MM.1S (cell line): ENCODE data around the gene CGB2.

Experiments used
- DNase-seq: peaks from one replicate; pipeline ENCODE4 v3.0.0-alpha.2; 2015
- H2AFZ ChIP-seq: fragments of 300-600 bp; sonication (generic); 2 replicates; pipeline ENCODE4 v1.6.0; 2016; ENCODE audit warnings: antibody characterized with exemption, low read length
- H3F3A ChIP-seq: fragments of 300-600 bp; sonication (generic); 2 replicates; pipeline ENCODE4 v1.6.1; 2016; ENCODE audit warnings: mild to moderate bottlenecking, antibody characterized with exemption, low read length, moderate library complexity, mixed read lengths; ENCODE audit not compliant: insufficient read depth
- H3K27ac ChIP-seq: fragments of 300-600 bp; sonication (generic); 2 replicates; pipeline ENCODE4 v1.5.1; 2016; ENCODE audit warnings: mild to moderate bottlenecking, low read length
- H3K27me3 ChIP-seq: fragments of 300-600 bp; sonication (generic); replicated peaks from 2 replicates; pipeline ENCODE4 v1.6.0; 2016; ENCODE audit warnings: low read length; ENCODE audit not compliant: insufficient read depth
- H3K36me3 ChIP-seq: fragments of 300-600 bp; sonication (generic); replicated peaks from 2 replicates; pipeline ENCODE4 v1.6.1; 2016; ENCODE audit warnings: mild to moderate bottlenecking, low read length, mixed read lengths; ENCODE audit not compliant: insufficient read depth
- H3K4me1 ChIP-seq: fragments of 300-600 bp; sonication (generic); 2 replicates; pipeline ENCODE4 v1.6.1; 2016; ENCODE audit warnings: low read length, mixed read lengths
- H3K4me2 ChIP-seq: fragments of 300-600 bp; sonication (generic); 2 replicates; pipeline ENCODE4 v1.6.0; 2016; ENCODE audit warnings: low read depth, low read length
- H3K4me3 ChIP-seq: fragments of 300-600 bp; sonication (generic); 2 replicates; pipeline ENCODE4 v1.5.1; 2016; ENCODE audit warnings: low read length, mixed read lengths
- H3K79me2 ChIP-seq: fragments of 300-600 bp; sonication (generic); 2 replicates; pipeline ENCODE4 v1.6.1; 2016; ENCODE audit warnings: mixed run types, low read length, mixed read lengths
- H3K9ac ChIP-seq: fragments of 300-600 bp; sonication (generic); 2 replicates; pipeline ENCODE4 v1.6.1; 2016; ENCODE audit warnings: low read length, mixed read lengths
- H3K9me2 ChIP-seq: fragments of 300-600 bp; sonication (generic); replicated peaks from 2 replicates; pipeline ENCODE4 v1.6.1; 2016; ENCODE audit warnings: mild to moderate bottlenecking, low read length, mixed read lengths; ENCODE audit not compliant: insufficient read depth
- H3K9me3 ChIP-seq: fragments of 300-600 bp; sonication (generic); replicated peaks from 2 replicates; pipeline ENCODE4 v1.6.1; 2016; ENCODE audit warnings: mild to moderate bottlenecking, low read length, mixed read lengths; ENCODE audit not compliant: insufficient read depth
- H4K20me1 ChIP-seq: fragments of 300-600 bp; sonication (generic); 2 replicates; pipeline ENCODE4 v1.6.1; 2016; ENCODE audit warnings: mild to moderate bottlenecking, low read length, moderate library complexity, mixed read lengths; ENCODE audit not compliant: insufficient read depth
- CTCF ChIP-seq: fragments of 300-600 bp; sonication (generic); IDR thresholded peaks from 2 replicates; pipeline ENCODE4 v1.5.1; 2016; ENCODE audit warnings: antibody characterized with exemption, low read length, mixed read lengths
- EZH2 ChIP-seq: fragments of 300-600 bp; sonication (generic); optimal IDR thresholded peaks from 2 replicates; pipeline ENCODE3; 2017; ENCODE audit warnings: low read depth, mild to moderate bottlenecking, antibody characterized with exemption, low read length, mixed read lengths
- EZH2phosphoT487 ChIP-seq: fragments of 300-600 bp; sonication (generic); IDR thresholded peaks from 2 replicates; pipeline ENCODE4 v1.6.1; 2018; ENCODE audit warnings: antibody characterized with exemption, low read length

CGB2 gene

GRCh38 chr19:49064768-49065611, 33.3 kb downstream of the CGB2 start, which contains the start of gene NTF4:
Gene NTF4 (minus strand): TSS chr19:49064818. CDS start chr19:49061997, 2,821 bp downstream.
- Histone ChIP-seq H3K4me1 (peaks cover 10% of the 10 kb centered on the region), H3K79me2 (no peaks in the 10 kb centered on the region), H4K20me1 (no peaks in the 10 kb centered on the region), H3K27ac (no peak within 1 kb of the TSS), H3K9ac (no peak within 1 kb of the TSS), H3K4me3 (no peak within 1 kb of the TSS), H3K4me2 (peak within 1 kb of the TSS; percentile 27), H3K36me3 (no peaks in the 10 kb centered on the region), H2AFZ (no peak within 1 kb of the TSS), H3K9me3 (no peaks in the 10 kb centered on the region), H3K27me3 (peaks cover 91% of the 10 kb centered on the region), H3F3A (no peaks in the 10 kb centered on the region), H3K9me2 (no peaks in the 10 kb centered on the region)
- no peak for DNase-seq
- no peak for TF ChIP-seq EZH2
- no peak for TF ChIP-seq EZH2phosphoT487
- TF ChIP-seq CTCF = no peak

GRCh38 chr19:49065905-49066512, 34.3 kb downstream of the CGB2 start:
- H3K27me3 ChIP-seq = peaks cover 91% of the 10 kb centered on the region
- no peaks in the 10 kb centered on the region for H3K9me2 ChIP-seq
- DNase-seq = no peak
- no peak overlapping the region for H2AFZ ChIP-seq
- H3K9ac ChIP-seq = no peak overlapping the region
- no peak overlapping the region for H3K4me3 ChIP-seq
- TF ChIP-seq EZH2 (no peak), CTCF (no peak), EZH2phosphoT487 (no peak)
- no peak overlapping the region for H3K4me2 ChIP-seq
- no peak overlapping the region for H3K27ac ChIP-seq
- H3K9me3 ChIP-seq = no peaks in the 10 kb centered on the region
- H3F3A ChIP-seq = no peaks in the 10 kb centered on the region
- no peaks in the 10 kb centered on the region for H3K79me2 ChIP-seq
- no peaks in the 10 kb centered on the region for H3K36me3 ChIP-seq
- peaks cover 9% of the 10 kb centered on the region for H3K4me1 ChIP-seq
- no peaks in the 10 kb centered on the region for H4K20me1 ChIP-seq

- no peaks in the 10 kb centered on the region for H3K79me2 ChIP-seq
- no peaks in the 10 kb centered on the region for H3K9me2 ChIP-seq
- no peaks in the 10 kb centered on the region for H3K9me3 ChIP-seq
- TF ChIP-seq EZH2 = no peak
- TF ChIP-seq EZH2phosphoT487 = no peak
- no peak for TF ChIP-seq CTCF
- H3K9ac ChIP-seq = no peak overlapping the region
- H3K27me3 ChIP-seq = peaks cover 77% of the 10 kb centered on the region
- DNase-seq = no peak
- no peaks in the 10 kb centered on the region for H3K4me1 ChIP-seq
- no peak overlapping the region for H3K27ac ChIP-seq
- H4K20me1 ChIP-seq = no peaks in the 10 kb centered on the region
- no peaks in the 10 kb centered on the region for H3K36me3 ChIP-seq
- no peak overlapping the region for H3K4me3 ChIP-seq
- no peak overlapping the region for H2AFZ ChIP-seq
- no peak overlapping the region for H3K4me2 ChIP-seq
- no peaks in the 10 kb centered on the region for H3F3A ChIP-seq
These were observed 35.9 kb downstream of the CGB2 start for GRCh38 chr19:49067554-49067953.
